ENCODE data around the gene SURF1.

DNA sequence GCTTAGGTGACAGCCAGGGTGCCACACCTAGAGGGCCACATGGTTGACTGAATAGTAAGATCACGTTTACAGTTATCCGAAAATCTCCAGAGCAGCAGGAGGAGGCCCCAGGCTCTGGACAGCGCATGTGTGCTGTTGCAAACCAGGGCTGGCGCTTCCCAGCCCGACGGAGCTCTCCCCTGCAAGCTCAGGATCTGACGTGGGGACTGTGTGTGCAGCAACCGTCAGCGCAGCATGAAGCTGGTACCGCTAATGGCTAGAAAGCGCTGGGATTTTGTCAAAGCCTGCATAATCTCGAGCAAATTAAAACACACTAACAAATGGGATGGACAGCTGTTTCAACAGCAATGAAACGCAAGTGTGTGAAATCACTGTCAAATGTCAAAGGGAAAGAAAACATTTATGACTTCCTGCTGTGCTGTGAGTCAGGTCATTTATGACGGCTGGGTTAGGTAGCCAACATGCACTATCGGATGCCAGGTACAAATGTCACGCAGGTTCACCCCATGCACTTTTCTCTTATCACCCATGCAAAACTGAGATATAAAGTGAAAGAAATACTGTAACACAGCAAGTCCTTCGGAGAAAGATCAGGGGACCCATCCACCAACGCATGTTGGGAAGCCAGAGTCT, 12.1 kb upstream of the SURF1 start:
- TF ChIP-seq POLR2AphosphoS5 (IDR thresholded peaks at IDR 0.05; ENCODE audit: borderline replicate concordance, low read depth, low read length) = no peak
- TF ChIP-seq EZH2 (IDR thresholded peaks at IDR 0.05) = no peak
- TF ChIP-seq FOXP2 (optimal IDR thresholded peaks at IDR 0.05; ENCODE audit: control extremely low read depth, extremely low read length, insufficient read depth) = no peak
